Brain microvascular endothelial cell (primary cell): ENCODE results near the gene TM9SF2.

Experiments used
- DNase-seq: peaks from one replicate; pipeline ENCODE4 v3.0.0-alpha.2; 2020
- H3K27ac ChIP-seq: fragments of 250-450 bp; sonication (Bioruptor Pico); 2 replicates; pipeline ENCODE4 v1.5.1; 2020; ENCODE audit warnings: mild to moderate bottlenecking, moderate library complexity
- H3K27me3 ChIP-seq: fragments of 250-450 bp; sonication (Bioruptor Pico); replicated peaks from 2 replicates; pipeline ENCODE4 v1.5.1; 2020; ENCODE audit warnings: mild to moderate bottlenecking
- H3K36me3 ChIP-seq: fragments of 250-450 bp; sonication (Bioruptor Pico); replicated peaks from 2 replicates; pipeline ENCODE4 v1.5.1; 2020; ENCODE audit warnings: mild to moderate bottlenecking
- H3K4me3 ChIP-seq: 2 replicates; pipeline ENCODE4 v1.5.1; 2011; ENCODE audit warnings: low read depth, mild to moderate bottlenecking, control low read depth, low read length, moderate library complexity
- in situ Hi-C: cut with HindIII; loops from 2 replicates; pipeline ENCODE4 v1.10.0; 2017; ENCODE audit warnings: low sequenced_read_pairs, low pct_ligation_motif_present
- TF ChIP-seq, protein P1 (sequence below): IDR thresholded peaks from 2 replicates; pipeline ENCODE4 v1.5.1; 2011; ENCODE audit warnings: low read depth, mild to moderate bottlenecking, moderate library complexity, low read length, control low read depth, inconsistent platforms; ENCODE audit errors: missing control alignments

TM9SF2 gene

DNA sequence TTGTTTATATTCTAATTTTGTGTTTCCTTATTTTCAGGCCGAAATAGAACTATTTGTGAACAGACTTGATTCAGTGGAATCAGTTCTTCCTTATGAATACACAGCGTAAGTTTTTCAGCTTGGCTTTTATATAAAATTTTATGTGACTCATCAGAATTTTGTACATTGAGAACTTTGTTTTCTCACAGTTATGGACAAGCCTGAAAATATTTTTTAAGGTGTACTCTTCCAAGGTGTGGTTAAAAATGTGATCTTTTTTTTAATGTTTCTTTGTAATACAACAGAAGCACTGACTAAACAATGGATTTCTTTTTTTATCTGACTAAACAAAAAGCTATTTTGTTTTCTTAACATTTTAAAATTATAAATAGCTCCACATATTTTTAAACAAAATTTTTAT lies 16.3 kb downstream of the TM9SF2 start:
- no peak overlapping the region for H3K27ac ChIP-seq
- in situ Hi-C loops: no loop called here

DNA sequence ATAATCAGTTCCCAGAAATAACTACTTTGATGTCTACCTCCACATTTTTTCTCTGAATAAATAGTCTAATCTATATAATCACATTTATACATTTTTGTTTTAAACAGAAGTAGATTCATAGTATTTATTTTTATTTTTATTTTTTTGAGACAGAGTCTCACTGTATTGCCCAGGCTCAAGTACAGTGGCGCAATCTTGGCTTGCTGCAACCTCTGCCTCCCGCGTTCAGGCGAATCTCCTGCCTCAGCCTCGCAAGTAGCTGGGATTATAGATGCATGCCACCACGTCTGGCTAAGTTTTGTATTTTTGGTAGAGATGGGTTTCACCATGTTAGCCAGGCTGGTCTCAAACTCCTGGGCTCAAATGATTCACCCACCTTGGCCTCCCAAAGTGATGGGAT lies 16.7 kb downstream of the TM9SF2 start:
- DNase-seq: no peak
- Histone ChIP-seq H3K27ac (no peak overlapping the region), H3K36me3 (peaks cover 11% of the 10 kb centered on the region), H3K4me3 (no peak overlapping the region), H3K27me3 (no peaks in the 10 kb centered on the region)
- in situ Hi-C loops: no loop called here
- TF ChIP-seq, protein P1, sequence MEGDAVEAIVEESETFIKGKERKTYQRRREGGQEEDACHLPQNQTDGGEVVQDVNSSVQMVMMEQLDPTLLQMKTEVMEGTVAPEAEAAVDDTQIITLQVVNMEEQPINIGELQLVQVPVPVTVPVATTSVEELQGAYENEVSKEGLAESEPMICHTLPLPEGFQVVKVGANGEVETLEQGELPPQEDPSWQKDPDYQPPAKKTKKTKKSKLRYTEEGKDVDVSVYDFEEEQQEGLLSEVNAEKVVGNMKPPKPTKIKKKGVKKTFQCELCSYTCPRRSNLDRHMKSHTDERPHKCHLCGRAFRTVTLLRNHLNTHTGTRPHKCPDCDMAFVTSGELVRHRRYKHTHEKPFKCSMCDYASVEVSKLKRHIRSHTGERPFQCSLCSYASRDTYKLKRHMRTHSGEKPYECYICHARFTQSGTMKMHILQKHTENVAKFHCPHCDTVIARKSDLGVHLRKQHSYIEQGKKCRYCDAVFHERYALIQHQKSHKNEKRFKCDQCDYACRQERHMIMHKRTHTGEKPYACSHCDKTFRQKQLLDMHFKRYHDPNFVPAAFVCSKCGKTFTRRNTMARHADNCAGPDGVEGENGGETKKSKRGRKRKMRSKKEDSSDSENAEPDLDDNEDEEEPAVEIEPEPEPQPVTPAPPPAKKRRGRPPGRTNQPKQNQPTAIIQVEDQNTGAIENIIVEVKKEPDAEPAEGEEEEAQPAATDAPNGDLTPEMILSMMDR: no peak

More for the DNA sequence above, 16.3 kb downstream of the TM9SF2 start:
- Histone ChIP-seq H3K36me3 (peaks cover 11% of the 10 kb centered on the region), H3K27me3 (no peaks in the 10 kb centered on the region), H3K4me3 (no peak overlapping the region)
- TF ChIP-seq, protein P1: no peak
- no peak for DNase-seq

DNA sequence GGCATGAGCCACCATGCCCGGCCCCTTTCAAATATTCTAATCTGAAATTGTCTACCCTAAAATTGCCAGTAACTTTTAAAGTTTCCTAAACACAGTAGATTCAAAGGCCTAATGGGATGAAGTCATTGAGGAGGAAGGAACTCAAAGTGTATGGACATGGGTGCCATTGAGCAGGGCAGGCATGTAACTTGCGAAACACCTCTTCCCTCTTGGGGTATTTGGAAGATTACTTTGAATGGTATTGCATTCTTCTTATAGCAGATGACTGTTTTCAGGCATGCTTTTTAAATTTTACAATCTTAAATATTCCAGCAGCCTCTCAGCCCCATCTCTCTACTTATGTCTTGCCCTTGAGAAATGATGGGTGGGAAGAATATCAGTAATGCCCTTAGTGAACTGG lies 21.0 kb downstream of the TM9SF2 start:
- no peak for DNase-seq
- Histone ChIP-seq H3K36me3 (peaks cover 19% of the 10 kb centered on the region), H3K4me3 (no peak overlapping the region), H3K27me3 (no peaks in the 10 kb centered on the region), H3K27ac (no peak overlapping the region)
- TF ChIP-seq, protein P1: no peak
- in situ Hi-C loops: no loop called here

DNA sequence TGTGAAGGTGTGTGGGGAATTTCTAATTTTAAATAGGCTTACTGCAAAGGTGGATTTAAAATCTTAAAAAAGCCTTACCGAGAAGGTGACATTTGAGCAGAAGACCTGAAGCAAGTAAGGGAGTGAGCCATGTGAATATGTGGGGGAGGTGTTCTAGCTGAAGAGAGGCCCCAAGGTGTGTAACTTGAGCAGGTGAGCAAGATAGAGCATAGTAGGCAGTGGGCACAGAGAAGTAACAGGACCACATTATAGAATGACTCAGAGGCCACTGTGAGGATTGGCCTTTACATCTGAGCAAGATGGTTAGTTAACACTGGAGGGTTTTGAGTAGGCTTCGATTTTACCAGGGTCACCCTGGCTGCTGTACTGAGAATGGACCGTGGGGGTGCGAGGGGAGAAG lies 22.6 kb downstream of the TM9SF2 start:
- TF ChIP-seq, protein P1: no peak
- in situ Hi-C loops: no loop called here
- H3K4me3 ChIP-seq: no peak overlapping the region
- no peak for DNase-seq
- H3K27me3 ChIP-seq: no peaks in the 10 kb centered on the region
- peaks cover 14% of the 10 kb centered on the region for H3K36me3 ChIP-seq
- no peak overlapping the region for H3K27ac ChIP-seq

DNA sequence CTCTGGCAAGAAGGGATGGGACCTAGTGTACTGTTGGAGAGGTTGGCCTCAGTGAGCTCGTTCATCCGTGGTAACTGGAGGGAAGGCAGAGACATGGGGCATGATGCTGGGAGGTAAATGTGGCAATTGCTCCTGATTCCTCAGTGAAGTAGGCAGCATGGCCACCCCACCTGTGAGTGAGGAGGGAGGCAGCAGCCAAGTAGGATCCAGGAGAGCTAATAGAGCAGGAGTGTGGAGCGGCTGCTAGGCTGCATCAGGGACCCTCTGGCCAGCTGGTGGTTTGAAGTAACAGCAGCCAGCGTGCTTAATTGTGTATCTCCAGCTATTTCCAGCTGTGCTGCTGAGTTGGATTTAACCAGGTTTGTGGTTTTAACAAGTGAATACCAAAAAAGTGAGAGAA lies 24.7 kb downstream of the TM9SF2 start:
- DNase-seq: no peak
- Histone ChIP-seq H3K27ac (no peak overlapping the region), H3K4me3 (no peak overlapping the region), H3K27me3 (no peaks in the 10 kb centered on the region), H3K36me3 (peaks cover 14% of the 10 kb centered on the region)
- in situ Hi-C loops: no loop called here
- TF ChIP-seq, protein P1: no peak

DNA sequence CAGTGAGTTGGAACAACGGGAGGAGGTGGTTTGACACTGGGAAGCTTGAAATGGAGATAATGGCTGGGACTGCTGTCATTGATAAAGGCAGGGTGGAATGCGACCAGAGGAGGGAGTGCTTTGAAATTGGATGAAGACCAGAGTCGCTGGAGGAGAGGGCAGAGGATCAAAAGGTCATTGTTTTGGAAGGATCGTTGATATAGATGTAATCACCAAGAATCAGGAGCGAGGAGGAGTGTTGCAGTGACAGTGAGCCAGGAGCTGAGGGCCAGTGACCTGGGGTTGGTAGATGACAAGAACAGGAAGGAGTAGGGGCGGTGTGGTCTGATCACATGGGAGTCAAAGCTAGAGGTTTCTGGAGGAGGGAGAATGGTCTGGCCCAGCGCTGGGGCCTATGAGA lies 25.3 kb downstream of the TM9SF2 start:
- Histone ChIP-seq H3K27ac (no peak overlapping the region), H3K36me3 (peaks cover 10% of the 10 kb centered on the region), H3K27me3 (no peaks in the 10 kb centered on the region), H3K4me3 (no peak overlapping the region)
- in situ Hi-C loops: no loop called here
- no peak for DNase-seq
- TF ChIP-seq, protein P1: no peak
